Upper lobe of left lung (tissue), 6 donors: ENCODE measurements around the gene PHYHIPL. TPM values are rescaled to one million over a fixed set of nuclear protein-coding genes. Genes with fewer than 3 reads are reported as not detected.

ENCODE experiments used
- ATAC-seq, 2 donors: fragments of 200-7000 bp; cut with Tn5 transposase; one replicate each; pipeline ENCODE4 v1.9.1; 2022; ENCODE audit warnings: mild to moderate bottlenecking in 2 of 2, moderate library complexity in 2 of 2; ENCODE audit not compliant: low FRiP score in 2 of 2
- DNase-seq, 2 donors: peaks; one replicate each; pipeline ENCODE4 v3.0.0-alpha.2; 2019 to 2020
- H3K27ac ChIP-seq, 4 donors: fragments of 200-600 bp; sonication (generic); one replicate each; pipeline ENCODE4 v1.5.1; 2016 to 2019
- H3K27me3 ChIP-seq, 4 donors: fragments of 200-600 bp; sonication (generic); one replicate each; pipeline ENCODE4 v1.5.1; 2017 to 2019
- H3K36me3 ChIP-seq, 4 donors: fragments of 200-600 bp; sonication (generic); one replicate each; pipeline ENCODE4 v1.5.1; 2016 to 2019
- H3K4me1 ChIP-seq, 4 donors: fragments of 200-600 bp; sonication (generic); one replicate each; pipeline ENCODE4 v1.5.1; 2018 to 2019
- H3K4me3 ChIP-seq, 4 donors: fragments of 200-600 bp; sonication (generic); one replicate each; pipeline ENCODE4 v1.5.1; 2017 to 2019; ENCODE audit warnings: mild to moderate bottlenecking in 2 of 4, moderate library complexity in 1 of 4
- H3K9me3 ChIP-seq, 4 donors: fragments of 200-600 bp; sonication (generic); one replicate each; pipeline ENCODE4 v1.5.1; 2018 to 2019
- CTCF ChIP-seq, 6 experiments: fragments of 450-650 bp in 4 of 6; fragments of 200-600 bp in 2 of 6; sonication (generic) in 2 of 6; IDR thresholded peaks; one replicate each; pipeline ENCODE4 v1.5.1; 2016 to 2019; ENCODE audit warnings: antibody characterized with exemption in 6 of 6
- EP300 ChIP-seq, 4 donors: sonication (generic); formaldehyde crosslinking; IDR thresholded peaks; one replicate each; pipeline ENCODE4 v1.5.1; 2017; ENCODE audit warnings: antibody characterized with exemption in 4 of 4, control low read depth in 2 of 4
- POLR2A ChIP-seq, 4 donors: fragments of 450-650 bp; IDR thresholded peaks; one replicate each; pipeline ENCODE4 v1.5.1; 2016 to 2017; ENCODE audit warnings: antibody characterized with exemption in 4 of 4, mild to moderate bottlenecking in 2 of 4
- POLR2AphosphoS5 ChIP-seq, 2 donors: sonication (generic); formaldehyde crosslinking; IDR thresholded peaks; one replicate each; pipeline ENCODE4 v1.5.1; 2017; ENCODE audit warnings: antibody characterized with exemption in 2 of 2
- WGBS, 2 donors: methylation state at CpG; one replicate each; pipeline ENCODE4 v1.1.5; 2017 to 2018; 5-methylcytosine and 5-hydroxymethylcytosine counted together
- total RNA-seq, 6 donors: library from RNA; depleted of rRNA in 4 of 6; stranded (reverse); fragments of >200 nt in 4 of 6; gene quantifications; one replicate each; pipeline versions ENCODE4 v1.1.0 to v1.2.1, GENCODE V29; 2016 to 2021
- donor health status: DM: no; HTN: no; CAD: no; lungs with moderate emphysema.
- donor health status: DM: no; HTN: yes; CAD: no; lungs with severe emphysema.

Gene PHYHIPL
- total RNA-seq, 6 donors from 2014 or later, result 0.06 to 0.30 TPM; not detected in 4

DNA sequence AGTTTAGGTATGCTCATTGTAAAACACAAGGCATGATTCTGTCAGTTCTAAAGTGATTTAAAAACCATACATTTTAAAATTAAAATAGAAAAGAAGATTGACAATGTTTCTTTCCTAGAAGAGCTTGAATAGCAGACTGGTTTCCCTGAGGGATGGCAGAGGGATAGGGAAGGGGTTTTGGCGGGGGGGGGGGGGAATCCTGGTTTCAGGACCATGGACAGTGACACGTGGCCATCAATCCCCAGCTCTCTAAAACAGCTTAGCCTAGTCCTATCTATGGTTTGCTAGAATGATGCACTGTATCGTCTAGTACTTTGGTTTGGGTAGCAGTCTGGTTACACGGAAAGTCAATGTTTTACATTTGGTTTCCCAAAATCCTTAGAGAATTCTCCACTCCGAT, 88.7 kb downstream of the PHYHIPL start:
- DNase-seq, result no peak
- no peak for TF ChIP-seq POLR2AphosphoS5 (IDR thresholded peaks at IDR 0.05)
- no peak for TF ChIP-seq CTCF (IDR thresholded peaks at IDR 0.05)
- no peak for TF ChIP-seq EP300 (IDR thresholded peaks at IDR 0.05)
- no peak for TF ChIP-seq POLR2A (IDR thresholded peaks at IDR 0.05)
- WGBS, 2 donors, result 54 to 68% methylated on average over 5 of the region's 5 CpGs
- no peak overlapping the region for H3K27ac ChIP-seq
- no peak for ATAC-seq
- H3K36me3 ChIP-seq, result no peaks in the 10 kb centered on the region
- no peaks in the 10 kb centered on the region for H3K27me3 ChIP-seq
- no peak overlapping the region for H3K4me3 ChIP-seq
- H3K9me3 ChIP-seq, result no peaks in the 10 kb centered on the region
- no peaks in the 10 kb centered on the region for H3K4me1 ChIP-seq

- no peaks in the 10 kb centered on the region for H3K27me3 ChIP-seq
- TF ChIP-seq EP300 (IDR thresholded peaks at IDR 0.05), result no peak
- no peak overlapping the region for H3K27ac ChIP-seq
- 33 to 39% methylated on average over 3 of the region's 3 CpGs for WGBS, 2 donors
- DNase-seq (no peak), ATAC-seq (no peak)
- no peak overlapping the region for H3K4me3 ChIP-seq
- no peaks in the 10 kb centered on the region for H3K4me1 ChIP-seq
- H3K36me3 ChIP-seq, result no peaks in the 10 kb centered on the region
- H3K9me3 ChIP-seq, result no peaks in the 10 kb centered on the region
These were observed 89.9 kb downstream of the PHYHIPL start for GRCh38 chr10:59266321-59266720.

DNA sequence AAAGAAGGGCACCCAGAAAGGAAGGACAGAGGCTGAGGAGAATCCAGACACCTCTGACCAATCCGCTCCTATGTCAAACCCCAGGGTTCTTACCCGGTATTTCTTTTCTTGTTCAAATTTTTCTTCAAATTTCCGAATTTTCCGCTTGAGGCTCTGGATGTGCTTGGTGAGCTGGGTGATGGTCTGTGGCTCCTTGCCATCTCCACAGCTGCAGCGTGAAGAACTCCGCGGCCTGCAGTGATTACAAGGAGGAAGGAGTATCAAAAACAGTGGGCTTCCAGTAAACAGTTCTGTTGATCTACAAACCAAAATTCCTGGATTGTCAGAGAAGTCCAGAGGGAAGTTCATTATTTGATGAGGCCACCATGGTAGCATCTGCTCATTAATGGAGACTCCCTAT, 92.0 kb downstream of the PHYHIPL start:
- no peak for TF ChIP-seq POLR2A (IDR thresholded peaks at IDR 0.05)
- Histone ChIP-seq H3K27ac (no peak overlapping the region), H3K36me3 (no peaks in the 10 kb centered on the region), H3K9me3 (no peaks in the 10 kb centered on the region), H3K4me1 (no peaks in the 10 kb centered on the region), H3K4me3 (no peak overlapping the region), H3K27me3 (no peaks in the 10 kb centered on the region)
- no peak for ATAC-seq
- 82 to 83% methylated on average over 7 of the region's 7 CpGs for WGBS, 2 donors
- DNase-seq, result no peak

- no peak for DNase-seq
- 82 to 84% methylated on average over 6 of the region's 6 CpGs for WGBS, 2 donors
- H3K27ac ChIP-seq, result no peak overlapping the region
- no peaks in the 10 kb centered on the region for H3K4me1 ChIP-seq
- no peak for ATAC-seq
- no peaks in the 10 kb centered on the region for H3K36me3 ChIP-seq
- TF ChIP-seq POLR2AphosphoS5 (IDR thresholded peaks at IDR 0.05) (no peak), POLR2A (IDR thresholded peaks at IDR 0.05) (no peak), EP300 (IDR thresholded peaks at IDR 0.05) (no peak), CTCF (IDR thresholded peaks at IDR 0.05) (no peak)
- no peaks in the 10 kb centered on the region for H3K27me3 ChIP-seq
- no peak overlapping the region for H3K4me3 ChIP-seq
- no peaks in the 10 kb centered on the region for H3K9me3 ChIP-seq
These were observed 93.2 kb downstream of the PHYHIPL start for GRCh38 chr10:59269651-59270050.

DNA sequence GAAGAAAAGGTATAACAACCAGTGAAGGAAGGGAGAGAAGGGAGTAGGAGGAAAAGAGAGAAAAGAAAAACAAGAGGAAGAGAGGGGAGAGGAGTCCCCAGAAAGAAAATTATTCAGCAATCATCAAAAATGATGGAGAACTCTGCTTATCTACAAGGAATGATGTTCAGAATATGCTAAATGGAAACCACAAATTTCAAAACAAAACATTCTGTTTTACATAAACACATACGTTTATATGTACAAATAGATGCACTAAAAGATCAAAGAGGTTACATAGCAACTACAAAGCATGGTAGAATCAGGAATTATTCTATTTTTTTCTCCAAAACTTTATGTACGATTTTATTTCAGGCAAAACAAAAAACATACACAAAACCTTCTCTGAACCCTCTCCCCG, 94.0 kb downstream of the PHYHIPL start:
- no peaks in the 10 kb centered on the region for H3K4me1 ChIP-seq
- no peak for TF ChIP-seq EP300 (IDR thresholded peaks at IDR 0.05)
- TF ChIP-seq POLR2AphosphoS5 (IDR thresholded peaks at IDR 0.05), result no peak
- no peak for TF ChIP-seq POLR2A (IDR thresholded peaks at IDR 0.05)
- TF ChIP-seq CTCF (IDR thresholded peaks at IDR 0.05), result no peak
- ATAC-seq (no peak), DNase-seq (no peak)
- H3K4me3 ChIP-seq, result no peak overlapping the region
- no peaks in the 10 kb centered on the region for H3K9me3 ChIP-seq
- H3K36me3 ChIP-seq, result no peaks in the 10 kb centered on the region
- H3K27me3 ChIP-seq, result no peaks in the 10 kb centered on the region
- H3K27ac ChIP-seq, result no peak overlapping the region
- 69 to 77% methylated on average over 3 of the region's 3 CpGs for WGBS, 2 donors

- DNase-seq, result no peak
- no peaks in the 10 kb centered on the region for H3K9me3 ChIP-seq
- TF ChIP-seq CTCF (IDR thresholded peaks at IDR 0.05) (no peak), POLR2AphosphoS5 (IDR thresholded peaks at IDR 0.05) (no peak), EP300 (IDR thresholded peaks at IDR 0.05) (no peak), POLR2A (IDR thresholded peaks at IDR 0.05) (no peak)
- WGBS, 2 donors, result 73 to 81% methylated on average over 4 of the region's 4 CpGs
- no peak for ATAC-seq
- no peaks in the 10 kb centered on the region for H3K36me3 ChIP-seq
- no peaks in the 10 kb centered on the region for H3K27me3 ChIP-seq
- H3K27ac ChIP-seq, result no peak overlapping the region
- no peak overlapping the region for H3K4me3 ChIP-seq
- H3K4me1 ChIP-seq, result no peaks in the 10 kb centered on the region
These were observed 94.7 kb downstream of the PHYHIPL start for GRCh38 chr10:59271160-59271559.
